ENCODE measurements around the gene IQGAP1. TPM values are rescaled to one million over a fixed set of nuclear protein-coding genes. Genes with fewer than 3 reads are reported as not detected.

Gene IQGAP1
- total RNA-seq, 1 experiment from 2014 or later: 113 TPM

DNA sequence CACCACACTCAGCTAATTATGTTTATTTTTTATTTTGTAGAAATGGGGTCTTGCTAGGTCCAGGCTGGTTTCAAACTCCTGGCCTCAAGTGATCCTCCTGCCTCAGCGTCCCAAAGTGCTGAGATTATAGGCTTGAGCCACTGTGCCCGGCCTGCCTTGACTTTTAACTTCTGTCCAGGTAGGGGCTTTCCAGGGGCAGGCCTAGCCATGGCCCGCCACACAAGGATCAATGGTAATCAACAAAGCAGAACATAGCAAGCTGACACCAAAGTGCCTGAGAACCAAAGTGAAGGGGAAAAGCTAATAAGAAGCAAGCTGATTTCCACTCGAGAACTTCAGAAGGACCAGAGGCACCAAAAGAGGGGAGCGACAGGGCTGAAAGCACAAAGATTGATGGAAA, 132.3 kb downstream of the IQGAP1 start:
- no peak overlapping the region for H2AFZ ChIP-seq (ENCODE audit: low read depth, low read length, poor library complexity, severe bottlenecking)
- H3K4me1 ChIP-seq (ENCODE audit: control insufficient read depth in 1 of 2, insufficient read depth in 2 of 2, low read length in 2 of 2): peaks cover 0 to 10% of the 10 kb centered on the region in 2 experiments; a peak in 2 of 4 replicates
- no peak overlapping the region for H3K27ac ChIP-seq (ENCODE audit: low read depth, low read length)
- DNase-seq (ENCODE audit: low read depth, low spot score) (no peak), ATAC-seq (no peak)
- TF ChIP-seq EGR1 (IDR thresholded peaks at IDR 0.05; ENCODE audit: low read depth): no peak
- no peak for TF ChIP-seq REST (IDR thresholded peaks at IDR 0.05; ENCODE audit: low read depth)
- no peak for TF ChIP-seq MAX (IDR thresholded peaks at IDR 0.05)
- no peak for TF ChIP-seq JUND (IDR thresholded peaks at IDR 0.05)
- intact Hi-C loops (cut with micrococcal nuclease): no loop called here
- H3K79me2 ChIP-seq (ENCODE audit: insufficient read depth, low read length): no peaks in the 10 kb centered on the region
- H3K9me2 ChIP-seq (ENCODE audit: insufficient read depth): no peaks in the 10 kb centered on the region
- H3K27me3 ChIP-seq (ENCODE audit: insufficient read depth, low read length): no peaks in the 10 kb centered on the region
- no peaks in the 10 kb centered on the region for H3K36me3 ChIP-seq (ENCODE audit: control insufficient read depth in 1 of 2, insufficient read depth in 2 of 2, low read length in 2 of 2)
- BruUV-seq (replicated peaks): no TSS peak
- H3K4me2 ChIP-seq (ENCODE audit: low read length): no peak overlapping the region
- POLR2A ChIA-PET: no interaction called here
- no peak overlapping the region for H3K9ac ChIP-seq (ENCODE audit: low read length)
- CTCF ChIA-PET: no interaction called here
- no peak overlapping the region for H3K4me3 ChIP-seq (replicated peaks in 1 of 2; ENCODE audit: low read depth in 1 of 2, low read length in 2 of 2)
- no peaks in the 10 kb centered on the region for H3K9me3 ChIP-seq (ENCODE audit: control insufficient read depth in 1 of 2, insufficient read depth in 1 of 2, low read depth in 1 of 2, low read length in 2 of 2)
- no peaks in the 10 kb centered on the region for H4K20me1 ChIP-seq (ENCODE audit: insufficient read depth)
- RAD21 ChIA-PET (ENCODE audit: low non-redundant PET in 1 of 2, low total read pairs in 2 of 2, uncharacterized antibody in 2 of 2, unreplicated experiment in 2 of 2): interaction anchor here in 1 of 2 experiments (0.6 kb wide), 1 partner anchor 93 kb away, joined by 3 read pairs; no protein-coding TSS in a partner anchor

DNA sequence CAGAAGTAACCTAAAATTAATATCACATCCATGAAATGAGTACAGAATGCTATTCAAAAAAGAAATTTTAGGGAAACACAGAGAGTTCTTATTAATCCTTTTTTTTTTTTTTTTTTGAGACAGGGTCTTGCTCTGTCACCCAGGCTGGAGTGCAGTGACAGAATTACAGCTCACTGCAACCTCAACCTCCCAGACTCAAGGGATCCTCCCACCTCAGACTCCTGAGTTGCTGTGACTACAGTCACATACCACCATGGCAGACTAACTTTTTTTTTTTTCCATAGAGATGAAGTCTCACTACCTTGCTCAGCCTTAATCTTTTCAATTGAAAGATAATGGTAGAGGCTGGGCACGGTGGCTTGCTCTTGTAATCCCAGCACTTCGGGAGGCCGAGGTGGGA, 135.3 kb downstream of the IQGAP1 start:
- DNase-seq (ENCODE audit: low read depth, low spot score) (no peak), ATAC-seq (no peak)
- H4K20me1 ChIP-seq (ENCODE audit: insufficient read depth): no peaks in the 10 kb centered on the region
- no TSS peak for BruUV-seq (replicated peaks)
- ChIA-PET RAD21 (ENCODE audit: low non-redundant PET in 1 of 2, low total read pairs in 2 of 2, uncharacterized antibody in 2 of 2, unreplicated experiment in 2 of 2) (interaction anchor here in 1 of 2 experiments (0.6 kb wide), 1 partner anchor 28 kb away, joined by 4 read pairs; no protein-coding TSS in a partner anchor), POLR2A (no interaction called here), CTCF (no interaction called here)
- no peaks in the 10 kb centered on the region for H3K79me2 ChIP-seq (ENCODE audit: insufficient read depth, low read length)
- H3K4me3 ChIP-seq (replicated peaks in 1 of 2; ENCODE audit: low read depth in 1 of 2, low read length in 2 of 2): no peak overlapping the region
- no peaks in the 10 kb centered on the region for H3K27me3 ChIP-seq (ENCODE audit: insufficient read depth, low read length)
- H3K9ac ChIP-seq (ENCODE audit: low read length): no peak overlapping the region
- peaks cover 0 to 10% of the 10 kb centered on the region in 2 experiments; a peak in 2 of 4 replicates for H3K4me1 ChIP-seq (ENCODE audit: control insufficient read depth in 1 of 2, insufficient read depth in 2 of 2, low read length in 2 of 2)
- no peak overlapping the region for H3K27ac ChIP-seq (ENCODE audit: low read depth, low read length)
- no peaks in the 10 kb centered on the region for H3K36me3 ChIP-seq (ENCODE audit: control insufficient read depth in 1 of 2, insufficient read depth in 2 of 2, low read length in 2 of 2)
- H2AFZ ChIP-seq (ENCODE audit: low read depth, low read length, poor library complexity, severe bottlenecking): no peak overlapping the region
- no peaks in the 10 kb centered on the region for H3K9me3 ChIP-seq (ENCODE audit: control insufficient read depth in 1 of 2, insufficient read depth in 1 of 2, low read depth in 1 of 2, low read length in 2 of 2)
- H3K4me2 ChIP-seq (ENCODE audit: low read length): no peak overlapping the region
- intact Hi-C loops (cut with micrococcal nuclease): no loop called here
- H3K9me2 ChIP-seq (ENCODE audit: insufficient read depth): no peaks in the 10 kb centered on the region
- TF ChIP-seq POLR2AphosphoS5 (IDR thresholded peaks at IDR 0.05; ENCODE audit: low read depth, low read length) (no peak), RAD21 (IDR thresholded peaks at IDR 0.05; ENCODE audit: low read depth) (no peak), EZH2phosphoT487 (IDR thresholded peaks at IDR 0.05; ENCODE audit: borderline replicate concordance) (no peak), CEBPB (IDR thresholded peaks at IDR 0.05; ENCODE audit: low read depth) (no peak), SP1 (IDR thresholded peaks at IDR 0.05; ENCODE audit: low read depth) (no peak), YY1 (IDR thresholded peaks at IDR 0.05; ENCODE audit: extremely low read depth, insufficient replicate concordance, low read depth, low read length) (no peak), ZNF274 (IDR thresholded peaks at IDR 0.05; ENCODE audit: low read depth, low read length) (no peak), MAX (IDR thresholded peaks at IDR 0.05) (no peak)
- TF ChIP-seq, protein P1, sequence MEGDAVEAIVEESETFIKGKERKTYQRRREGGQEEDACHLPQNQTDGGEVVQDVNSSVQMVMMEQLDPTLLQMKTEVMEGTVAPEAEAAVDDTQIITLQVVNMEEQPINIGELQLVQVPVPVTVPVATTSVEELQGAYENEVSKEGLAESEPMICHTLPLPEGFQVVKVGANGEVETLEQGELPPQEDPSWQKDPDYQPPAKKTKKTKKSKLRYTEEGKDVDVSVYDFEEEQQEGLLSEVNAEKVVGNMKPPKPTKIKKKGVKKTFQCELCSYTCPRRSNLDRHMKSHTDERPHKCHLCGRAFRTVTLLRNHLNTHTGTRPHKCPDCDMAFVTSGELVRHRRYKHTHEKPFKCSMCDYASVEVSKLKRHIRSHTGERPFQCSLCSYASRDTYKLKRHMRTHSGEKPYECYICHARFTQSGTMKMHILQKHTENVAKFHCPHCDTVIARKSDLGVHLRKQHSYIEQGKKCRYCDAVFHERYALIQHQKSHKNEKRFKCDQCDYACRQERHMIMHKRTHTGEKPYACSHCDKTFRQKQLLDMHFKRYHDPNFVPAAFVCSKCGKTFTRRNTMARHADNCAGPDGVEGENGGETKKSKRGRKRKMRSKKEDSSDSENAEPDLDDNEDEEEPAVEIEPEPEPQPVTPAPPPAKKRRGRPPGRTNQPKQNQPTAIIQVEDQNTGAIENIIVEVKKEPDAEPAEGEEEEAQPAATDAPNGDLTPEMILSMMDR (IDR thresholded peaks at IDR 0.05 in 2 of 3, conservative IDR thresholded peaks at IDR 0.05 in 1 of 3; ENCODE audit: borderline replicate concordance in 1 of 3, insufficient read depth in 1 of 3, low read depth in 2 of 3, low read length in 2 of 3): no peak
